Eye (tissue), 1 donor: ENCODE results near the gene PRKG1.
"Not testable (repeated sequence)": the region's sequence is repeated elsewhere in the genome, so short reads cannot be mapped to it uniquely, and the experiment has no call there.

Experiments used
- DNase-seq: peaks from one replicate; pipeline ENCODE4 v3.0.0-alpha.2; 2015

Gene PRKG1

GRCh38 chr10:51178634-51179033 is 104.3 kb downstream of the PRKG1 start:
- DNase-seq, result no peak

GRCh38 chr10:51180141-51180540 is 105.9 kb downstream of the PRKG1 start:
- DNase-seq, result no peak

- DNase-seq, result no peak
These were observed 109.5 kb downstream of the PRKG1 start for GRCh38 chr10:51183783-51184182.

- DNase-seq, result no peak
These were observed 112.1 kb downstream of the PRKG1 start for GRCh38 chr10:51186361-51186760.

GRCh38 chr10:51188008-51188407 is 113.7 kb downstream of the PRKG1 start:
- no peak for DNase-seq

- no peak for DNase-seq
These were observed 114.6 kb downstream of the PRKG1 start for GRCh38 chr10:51188866-51189265.

GRCh38 chr10:51196508-51197175 is 122.4 kb downstream of the PRKG1 start:
- DNase-seq, result no peak

GRCh38 chr10:51198170-51198569 is 123.9 kb downstream of the PRKG1 start:
- no peak for DNase-seq

GRCh38 chr10:51201947-51202346 is 127.7 kb downstream of the PRKG1 start:
- no peak for DNase-seq

GRCh38 chr10:51203359-51203758 is 129.1 kb downstream of the PRKG1 start:
- no peak for DNase-seq

- peak; percentile 54 for DNase-seq
These were observed 129.8 kb downstream of the PRKG1 start for GRCh38 chr10:51204066-51204465.

GRCh38 chr10:51204701-51205100 is 130.4 kb downstream of the PRKG1 start:
- DNase-seq, result no peak

GRCh38 chr10:51206500-51206899 is 132.2 kb downstream of the PRKG1 start:
- no peak for DNase-seq

- not testable (repeated sequence) for DNase-seq
These were observed 138.7 kb downstream of the PRKG1 start for GRCh38 chr10:51212937-51213336.

- peak; percentile 37 for DNase-seq
These were observed 140.2 kb downstream of the PRKG1 start for GRCh38 chr10:51214207-51215196.

- no peak for DNase-seq
These were observed 141.9 kb downstream of the PRKG1 start for GRCh38 chr10:51215951-51216834.

- DNase-seq, result no peak
These were observed 143.2 kb downstream of the PRKG1 start for GRCh38 chr10:51217505-51217904.

- no peak for DNase-seq
These were observed 150.4 kb downstream of the PRKG1 start for GRCh38 chr10:51224671-51225161.

GRCh38 chr10:51227897-51228713 is 153.8 kb downstream of the PRKG1 start:
- no peak for DNase-seq

GRCh38 chr10:51228714-51229100 is 154.4 kb downstream of the PRKG1 start:
- no peak for DNase-seq

- no peak for DNase-seq
These were observed 156.7 kb downstream of the PRKG1 start for GRCh38 chr10:51230887-51231585.
